Endothelial cell of umbilical vein (primary cell): ENCODE results near the gene CKB.

ENCODE experiments used
- POLR2A ChIP-seq: IDR thresholded peaks from 2 replicates; pipeline ENCODE4 v1.6.1; 2012; ENCODE audit warnings: low read depth, mild to moderate bottlenecking, control low read depth, low read length
- POLR2AphosphoS5 ChIP-seq: IDR thresholded peaks from 2 replicates; pipeline ENCODE4 v1.6.1; 2012; ENCODE audit warnings: low read depth, mild to moderate bottlenecking, control low read depth, low read length, moderate library complexity; ENCODE audit not compliant: insufficient read depth
- TF ChIP-seq, protein P1 (sequence below), 2 donors: IDR thresholded peaks; 1 replicate in 1 of 2; 2 replicates in 1 of 2; pipeline ENCODE4 v1.5.1; 2011; ENCODE audit warnings: low read length in 2 of 2, mild to moderate bottlenecking in 2 of 2, moderate library complexity in 2 of 2, control low read depth in 1 of 2, inconsistent platforms in 1 of 2, low read depth in 1 of 2; ENCODE audit not compliant: insufficient read depth in 1 of 2; ENCODE audit errors: extremely low read depth in 1 of 2

DNA sequence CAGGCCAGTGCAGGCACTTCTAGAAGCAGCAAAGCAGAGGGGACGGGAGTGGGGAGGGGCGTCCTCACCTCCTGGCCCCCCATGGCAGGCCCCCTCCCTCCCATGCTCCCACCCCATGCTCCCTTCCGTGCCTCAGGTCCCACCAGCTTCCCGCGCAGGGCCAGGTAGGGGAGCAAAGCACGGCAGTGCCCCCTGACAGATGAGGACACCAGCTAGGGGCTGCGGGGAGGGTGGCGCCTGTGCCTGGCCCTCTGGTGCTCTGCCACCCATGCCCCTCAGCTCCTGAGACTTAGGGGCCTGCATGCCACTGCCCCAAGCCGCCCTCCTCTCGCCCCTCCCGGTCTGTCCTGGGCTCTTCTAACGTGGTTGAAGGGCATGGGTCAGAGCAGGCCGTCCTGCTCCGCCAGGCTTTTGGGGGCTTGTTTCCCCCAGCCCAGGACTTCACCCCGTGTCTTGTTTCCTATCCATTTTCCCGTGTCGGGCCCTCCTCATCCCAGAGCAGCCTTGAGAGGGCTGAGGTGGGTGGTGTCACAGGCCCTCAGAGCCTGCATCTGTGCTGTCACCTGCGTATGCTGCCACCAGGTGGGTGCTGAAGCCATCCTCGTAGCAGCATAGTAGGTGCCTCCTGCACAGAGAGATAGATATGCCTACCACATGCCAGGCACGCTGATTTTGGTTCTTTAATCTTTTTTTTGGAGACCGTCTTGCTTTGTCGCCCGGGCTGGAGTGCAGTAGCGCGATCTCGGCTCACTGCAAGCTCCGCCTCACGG, 16.6 kb upstream of the CKB start:
- TF ChIP-seq, protein P1, sequence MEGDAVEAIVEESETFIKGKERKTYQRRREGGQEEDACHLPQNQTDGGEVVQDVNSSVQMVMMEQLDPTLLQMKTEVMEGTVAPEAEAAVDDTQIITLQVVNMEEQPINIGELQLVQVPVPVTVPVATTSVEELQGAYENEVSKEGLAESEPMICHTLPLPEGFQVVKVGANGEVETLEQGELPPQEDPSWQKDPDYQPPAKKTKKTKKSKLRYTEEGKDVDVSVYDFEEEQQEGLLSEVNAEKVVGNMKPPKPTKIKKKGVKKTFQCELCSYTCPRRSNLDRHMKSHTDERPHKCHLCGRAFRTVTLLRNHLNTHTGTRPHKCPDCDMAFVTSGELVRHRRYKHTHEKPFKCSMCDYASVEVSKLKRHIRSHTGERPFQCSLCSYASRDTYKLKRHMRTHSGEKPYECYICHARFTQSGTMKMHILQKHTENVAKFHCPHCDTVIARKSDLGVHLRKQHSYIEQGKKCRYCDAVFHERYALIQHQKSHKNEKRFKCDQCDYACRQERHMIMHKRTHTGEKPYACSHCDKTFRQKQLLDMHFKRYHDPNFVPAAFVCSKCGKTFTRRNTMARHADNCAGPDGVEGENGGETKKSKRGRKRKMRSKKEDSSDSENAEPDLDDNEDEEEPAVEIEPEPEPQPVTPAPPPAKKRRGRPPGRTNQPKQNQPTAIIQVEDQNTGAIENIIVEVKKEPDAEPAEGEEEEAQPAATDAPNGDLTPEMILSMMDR (IDR thresholded peaks at IDR 0.05; ENCODE audit: extremely low read depth in 1 of 2, insufficient read depth in 1 of 2, low read depth in 1 of 2, low read length in 2 of 2): no peak
- TF ChIP-seq POLR2AphosphoS5: no peak
- no peak for TF ChIP-seq POLR2A
